ENCODE results near the gene TMEM182.
A peak's percentile ranks its signal among the peaks of the same experiment; 100 is the strongest.

The TMEM182 gene

DNA sequence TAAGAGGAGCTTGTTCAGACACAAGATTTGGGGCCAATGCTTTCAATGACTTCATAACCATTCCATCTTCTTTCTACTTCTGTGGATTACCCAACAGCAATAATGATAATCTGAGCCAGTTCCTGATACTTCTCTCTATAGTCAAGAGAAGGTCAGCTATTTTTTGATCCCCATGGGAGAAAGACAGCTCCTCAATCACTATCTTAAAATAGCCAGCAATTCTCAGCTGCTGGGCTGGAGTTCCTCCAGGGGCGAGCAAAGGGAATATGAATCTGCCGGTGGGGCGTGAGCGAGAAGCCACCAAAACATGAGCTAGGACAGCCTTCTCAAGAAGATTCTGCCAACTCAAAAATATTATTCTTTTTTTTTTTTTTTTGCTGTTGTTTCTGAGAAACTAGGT is at the start of gene TMEM182:
TMEM182 (plus strand) TSS at position 269 of the 400 bp plus-strand sequence. CDS start 187 bp downstream, outside the sequence.
- DNase-seq: no peak

GRCh38 chr2:102717308-102718018 is 44.4 kb upstream of the TMEM182 start:
- no peak for DNase-seq

GRCh38 chr2:102718387-102719316 is 43.2 kb upstream of the TMEM182 start:
- no peak for DNase-seq

DNA sequence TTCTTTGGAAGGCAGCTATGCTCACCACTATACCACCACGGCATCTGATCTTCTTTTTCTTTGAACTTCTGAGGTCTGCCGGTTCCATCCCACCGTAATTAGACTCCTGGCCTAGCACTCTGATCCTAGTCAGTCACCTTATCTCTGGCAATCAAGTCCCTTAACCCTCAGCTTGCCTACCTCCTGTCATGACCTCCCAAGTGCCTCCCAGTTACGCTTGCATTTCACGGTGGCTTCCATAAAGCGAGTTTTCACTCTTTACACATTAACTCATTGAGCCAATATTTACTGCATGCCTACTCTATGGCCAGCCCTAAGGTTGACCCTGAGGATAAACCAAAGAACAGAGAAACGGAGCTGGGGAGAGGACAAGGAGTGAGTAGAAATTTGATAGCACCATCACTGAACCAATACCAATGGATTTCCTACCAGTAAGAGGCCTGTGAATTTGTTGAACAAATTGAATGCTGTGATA is 37.8 kb upstream of the TMEM182 start:
- no peak for DNase-seq

DNA sequence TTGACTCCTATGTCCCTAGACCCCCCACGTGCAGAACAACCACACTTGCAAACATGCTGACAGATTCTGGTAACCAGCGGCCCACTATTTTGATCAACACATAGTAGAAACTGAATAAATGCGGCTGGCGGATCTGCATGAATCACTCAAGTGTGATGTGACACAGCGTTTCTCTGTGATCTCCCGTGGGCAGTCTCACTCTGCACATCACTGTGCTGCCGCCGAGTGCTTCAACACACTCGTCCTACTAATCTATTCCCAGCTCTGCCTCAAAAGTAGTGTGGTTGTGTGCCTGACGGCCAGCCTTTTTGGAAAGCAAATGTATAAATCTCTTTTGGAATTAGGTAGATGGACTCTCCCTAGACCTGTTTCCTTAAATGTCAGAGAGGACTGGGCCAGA is 37.3 kb upstream of the TMEM182 start:
- no peak for DNase-seq

GRCh38 chr2:102726128-102727087 is 35.4 kb upstream of the TMEM182 start:
- DNase-seq: no peak

DNA sequence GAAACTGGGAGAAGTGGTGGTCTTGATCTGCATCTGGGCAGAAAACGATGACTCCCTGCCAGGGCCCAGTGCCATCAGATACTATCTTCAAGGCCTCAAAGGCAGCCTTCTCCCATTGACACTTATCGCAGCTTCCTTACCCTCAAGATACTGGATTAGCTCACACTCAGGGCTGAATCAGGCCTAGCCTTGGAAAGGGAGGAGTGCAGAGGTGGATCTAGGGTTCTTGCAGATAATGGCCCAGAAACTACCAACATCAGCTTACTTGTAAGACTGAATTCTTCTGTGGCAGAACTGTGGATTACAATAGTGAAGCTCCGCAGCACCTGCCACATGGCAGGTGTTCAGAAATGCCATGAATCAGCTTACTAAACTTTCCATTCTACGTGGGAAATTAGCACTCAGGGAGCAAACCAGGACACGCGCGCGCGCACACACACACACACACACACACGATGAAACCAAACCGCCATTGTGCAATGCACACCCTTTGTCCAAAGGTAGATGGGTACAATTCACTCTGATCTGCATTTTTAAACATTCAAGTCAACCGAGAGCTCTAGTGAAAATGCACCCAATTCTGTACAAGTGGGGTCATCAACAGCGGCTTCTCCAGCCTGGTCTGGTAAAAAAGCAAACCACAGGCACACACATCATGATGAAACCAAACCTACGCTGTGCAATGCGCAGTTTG is 26.3 kb upstream of the TMEM182 start:
- no peak for DNase-seq

- DNase-seq: no peak
Observed at GRCh38 chr2:102736110-102736409, 25.8 kb upstream of the TMEM182 start.

DNA sequence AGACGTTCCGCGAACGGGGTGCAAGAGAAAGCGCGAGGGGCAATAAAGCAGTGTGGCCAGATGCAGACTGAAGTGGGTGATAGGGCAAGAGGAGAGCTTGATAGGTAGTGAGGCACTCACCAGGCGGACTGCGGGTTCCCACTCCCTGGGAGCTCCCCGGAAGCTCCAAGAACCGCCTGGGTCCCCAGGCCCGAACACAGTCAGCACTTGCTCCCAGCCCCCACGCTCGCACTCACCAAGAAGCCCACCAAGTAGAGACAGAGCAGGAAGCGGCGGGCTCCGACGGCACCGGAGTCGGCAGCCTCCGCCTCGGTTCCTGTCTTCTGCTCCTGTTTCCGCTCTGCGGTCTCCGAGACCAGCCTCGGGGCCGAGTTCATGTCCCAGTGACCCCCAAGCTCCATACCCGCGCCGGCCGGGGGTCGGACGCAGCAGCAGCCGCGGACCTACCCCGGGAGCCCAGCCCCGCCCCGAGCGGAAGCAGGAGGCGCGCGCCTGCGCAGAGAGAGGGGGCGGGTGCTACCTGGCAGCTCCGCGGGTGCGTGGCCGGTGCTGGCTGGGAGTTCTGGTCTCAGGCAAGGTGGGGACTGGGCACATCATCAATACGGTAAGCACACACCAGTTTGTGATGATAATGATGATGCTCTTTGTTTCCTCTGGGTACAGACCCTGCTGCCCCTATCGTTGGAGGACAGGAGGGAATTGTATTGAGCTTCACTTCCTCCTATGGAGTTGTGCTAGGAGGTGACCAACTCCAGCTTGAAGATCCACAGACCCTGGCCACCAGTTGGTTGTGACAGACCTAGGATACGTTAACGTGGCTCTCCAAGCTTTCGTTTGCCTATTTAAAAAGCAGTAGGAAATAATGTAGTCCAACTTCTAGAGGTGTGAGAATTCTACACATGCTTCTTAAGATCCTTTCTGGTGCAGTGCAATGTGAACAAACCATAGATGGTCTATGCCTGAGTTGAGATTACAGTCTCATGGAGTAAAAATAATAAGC is 25.1 kb upstream of the TMEM182 start:
- peak; percentile 9 to 65 for DNase-seq

DNA sequence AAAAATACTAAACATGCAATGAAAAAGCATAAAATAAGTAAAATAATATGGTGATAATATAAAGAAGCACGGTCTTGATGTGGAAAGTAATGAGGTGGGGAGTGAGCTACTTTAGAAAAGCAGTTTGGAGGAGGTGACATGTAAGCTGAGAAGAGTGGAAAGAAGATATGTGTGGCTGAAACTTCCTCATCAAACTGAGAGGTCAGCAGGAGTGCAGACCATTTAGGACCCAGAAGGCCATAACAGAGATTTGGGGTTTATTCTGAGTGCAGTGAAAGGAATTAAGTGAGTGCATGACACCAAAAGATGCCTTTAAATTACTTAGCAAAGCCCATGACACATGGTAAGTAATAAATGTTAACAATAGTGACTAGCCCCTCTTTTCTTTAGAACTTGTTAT is 24.4 kb upstream of the TMEM182 start:
- DNase-seq: no peak

GRCh38 chr2:102743259-102743658 is 18.6 kb upstream of the TMEM182 start:
- no peak for DNase-seq

GRCh38 chr2:102748107-102748506 is 13.7 kb upstream of the TMEM182 start:
- no peak for DNase-seq

GRCh38 chr2:102749938-102750337 is 11.9 kb upstream of the TMEM182 start:
- no peak for DNase-seq

GRCh38 chr2:102753563-102754159 is 8.2 kb upstream of the TMEM182 start:
- peak in 1 of 2 donors; percentile 14 for DNase-seq

DNA sequence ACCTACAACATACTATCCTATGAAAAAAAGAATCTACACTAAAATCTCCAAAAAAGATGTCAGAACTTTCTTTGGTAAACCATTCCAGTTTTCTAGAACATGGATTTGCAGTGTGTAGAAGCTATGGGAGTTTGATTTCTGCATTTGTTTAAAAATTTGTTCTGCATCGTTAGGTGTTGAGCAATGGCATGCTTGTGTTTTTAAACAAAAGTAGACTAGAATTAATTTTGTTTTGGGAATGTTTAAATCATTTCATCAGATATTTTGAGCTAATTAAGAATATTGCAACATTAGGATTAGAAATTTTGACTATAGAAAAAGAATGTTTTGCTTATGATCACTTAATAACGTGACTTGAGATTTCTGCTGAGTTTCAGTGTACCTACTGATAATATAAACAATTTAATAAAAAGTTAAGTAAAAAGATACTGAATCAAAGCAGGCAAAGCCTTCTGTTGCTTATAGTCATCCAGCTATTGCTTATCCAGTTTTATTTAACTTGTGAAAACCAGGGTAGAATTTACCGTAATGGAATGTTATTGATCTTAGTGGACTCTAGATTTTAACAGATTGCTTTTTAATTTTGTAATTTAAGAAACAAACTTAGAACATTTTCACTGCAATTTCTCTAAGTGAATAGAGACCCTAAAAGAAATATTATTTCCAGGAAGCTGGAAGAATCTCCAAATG is 7.2 kb upstream of the TMEM182 start:
- DNase-seq: no peak

- no peak for DNase-seq
Observed at GRCh38 chr2:102755284-102755683, 6.5 kb upstream of the TMEM182 start.

GRCh38 chr2:102758439-102758838 is 3.4 kb upstream of the TMEM182 start:
- DNase-seq: no peak

DNA sequence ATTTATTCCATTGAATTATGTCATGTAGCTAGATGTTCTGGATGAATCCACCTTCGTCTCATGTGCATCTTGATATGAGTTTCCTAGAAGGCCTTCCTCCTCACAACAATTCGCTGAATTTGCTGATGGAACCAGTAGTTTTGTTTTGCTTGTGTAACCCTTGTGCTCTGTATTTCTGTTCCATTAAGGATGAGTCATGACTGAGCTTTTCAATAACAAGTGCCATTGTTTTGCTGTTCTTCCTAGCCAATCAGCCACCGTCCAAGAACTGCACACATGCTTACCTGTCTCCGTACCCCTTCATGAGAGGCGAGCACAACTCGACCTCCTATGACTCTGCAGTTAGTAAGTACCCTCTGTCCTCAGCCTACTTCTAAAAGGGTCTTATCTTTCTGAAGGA is 2.3 kb downstream of the TMEM182 start:
- DNase-seq: no peak

DNA sequence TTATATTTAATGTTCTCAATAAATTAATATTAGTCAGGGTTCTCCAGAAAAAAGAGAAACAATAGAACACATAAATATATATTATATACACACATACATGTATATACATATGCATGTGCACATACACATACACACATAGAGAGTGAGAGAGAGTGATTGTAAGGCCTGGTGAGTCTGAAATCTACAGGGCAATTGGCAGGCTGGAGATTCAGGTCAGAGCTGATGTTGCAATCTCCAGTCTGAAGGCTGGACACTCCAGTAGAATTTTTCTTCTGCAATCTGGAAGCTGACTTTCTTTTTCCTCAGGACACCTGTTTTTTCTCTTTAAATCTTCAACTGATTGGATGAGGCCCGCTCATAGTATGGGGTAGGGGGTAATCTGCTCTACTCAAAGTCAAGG is 3.2 kb downstream of the TMEM182 start:
- DNase-seq: no peak

- DNase-seq: no peak
Observed at GRCh38 chr2:102768253-102768652, 6.4 kb downstream of the TMEM182 start.
